Ascending aorta (tissue), 2 donors: ENCODE data around the gene ABL1. TPM values are rescaled to one million over a fixed set of nuclear protein-coding genes. Genes with fewer than 3 reads are reported as not detected.

ENCODE experiments used
- DNase-seq, 2 donors: peaks; one replicate each; pipeline ENCODE4 v3.0.0-alpha.2; 2019; ENCODE audit warnings: low spot score in 2 of 2
- H3K27ac ChIP-seq, 2 donors: fragments of 200-600 bp; sonication (generic); one replicate each; pipeline ENCODE4 v1.5.1; 2016 to 2017; ENCODE audit warnings: mild to moderate bottlenecking in 1 of 2
- H3K27me3 ChIP-seq: fragments of 200-600 bp; sonication (generic); one replicate; pipeline ENCODE4 v1.5.1; 2017
- H3K36me3 ChIP-seq, 2 donors: fragments of 200-600 bp; sonication (generic); one replicate each; pipeline ENCODE4 v1.5.1; 2016
- H3K4me1 ChIP-seq, 2 donors: fragments of 200-600 bp; sonication (generic); one replicate each; pipeline ENCODE4 v1.5.1; 2016 to 2017; ENCODE audit warnings: mild to moderate bottlenecking in 1 of 2
- H3K4me3 ChIP-seq, 2 donors: fragments of 200-600 bp; sonication (generic); one replicate each; pipeline ENCODE4 v1.5.1; 2016 to 2017; ENCODE audit warnings: mild to moderate bottlenecking in 1 of 2
- H3K9me3 ChIP-seq, 2 donors: fragments of 200-600 bp; sonication (generic); one replicate each; pipeline ENCODE4 v1.5.1; 2016
- intact Hi-C: fragments of 100-400 bp; cut with DNase I; formaldehyde crosslinking; loops from one replicate; pipeline ENCODE4 v1.15.1; 2023
- total RNA-seq: library from RNA; depleted of rRNA; stranded (reverse); fragments of >200 nt; gene quantifications from one replicate; pipeline ENCODE4 v1.1.0, GENCODE V29; 2016
- TF ChIP-seq, protein P1 (sequence below), 3 experiments: fragments of 200-600 bp in 2 of 3; fragments of 450-650 bp in 1 of 3; sonication (generic) in 2 of 3; IDR thresholded peaks; one replicate each; pipeline ENCODE4 v1.5.1; 2016 to 2019; ENCODE audit warnings: antibody characterized with exemption in 3 of 3, mild to moderate bottlenecking in 1 of 3, moderate library complexity in 1 of 3

Gene ABL1
- total RNA-seq, 1 donor from 2014 or later, result 99.1 TPM

DNA sequence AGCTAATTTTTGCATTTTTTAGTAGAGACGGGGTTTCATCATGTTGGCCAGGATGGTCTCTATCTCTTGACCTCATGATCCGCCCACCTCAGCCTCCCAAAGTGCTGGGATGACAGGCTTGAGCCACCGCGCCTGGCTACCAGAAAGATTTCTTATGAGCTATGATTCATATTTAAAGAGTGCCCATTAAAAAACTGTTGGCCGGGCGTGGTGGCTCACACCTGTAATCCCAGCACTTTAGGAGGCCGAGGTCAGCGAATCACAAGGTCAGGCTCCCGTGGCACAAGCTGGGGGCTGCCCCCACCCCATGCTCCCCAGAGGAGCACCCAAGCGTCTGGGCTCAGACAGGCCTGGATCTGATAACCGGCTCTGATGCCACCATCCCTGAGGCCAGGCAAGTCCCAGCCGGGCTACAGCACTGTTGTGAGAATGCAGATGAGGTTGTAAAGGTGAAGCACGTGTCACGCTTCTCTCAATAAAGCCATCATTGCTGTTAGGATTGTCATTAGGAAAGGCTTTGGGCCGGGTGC lies 47.7 kb downstream of the ABL1 start:
- no peak overlapping the region for H3K4me3 ChIP-seq
- no peaks in the 10 kb centered on the region for H3K27me3 ChIP-seq
- no peak overlapping the region for H3K27ac ChIP-seq
- peaks cover 0 to 6% of the 10 kb centered on the region in 2 donors for H3K4me1 ChIP-seq
- intact Hi-C loops, result no loop called here
- peaks cover 94 to 97% of the 10 kb centered on the region in 2 donors for H3K36me3 ChIP-seq
- no peaks in the 10 kb centered on the region for H3K9me3 ChIP-seq
- TF ChIP-seq, protein P1, sequence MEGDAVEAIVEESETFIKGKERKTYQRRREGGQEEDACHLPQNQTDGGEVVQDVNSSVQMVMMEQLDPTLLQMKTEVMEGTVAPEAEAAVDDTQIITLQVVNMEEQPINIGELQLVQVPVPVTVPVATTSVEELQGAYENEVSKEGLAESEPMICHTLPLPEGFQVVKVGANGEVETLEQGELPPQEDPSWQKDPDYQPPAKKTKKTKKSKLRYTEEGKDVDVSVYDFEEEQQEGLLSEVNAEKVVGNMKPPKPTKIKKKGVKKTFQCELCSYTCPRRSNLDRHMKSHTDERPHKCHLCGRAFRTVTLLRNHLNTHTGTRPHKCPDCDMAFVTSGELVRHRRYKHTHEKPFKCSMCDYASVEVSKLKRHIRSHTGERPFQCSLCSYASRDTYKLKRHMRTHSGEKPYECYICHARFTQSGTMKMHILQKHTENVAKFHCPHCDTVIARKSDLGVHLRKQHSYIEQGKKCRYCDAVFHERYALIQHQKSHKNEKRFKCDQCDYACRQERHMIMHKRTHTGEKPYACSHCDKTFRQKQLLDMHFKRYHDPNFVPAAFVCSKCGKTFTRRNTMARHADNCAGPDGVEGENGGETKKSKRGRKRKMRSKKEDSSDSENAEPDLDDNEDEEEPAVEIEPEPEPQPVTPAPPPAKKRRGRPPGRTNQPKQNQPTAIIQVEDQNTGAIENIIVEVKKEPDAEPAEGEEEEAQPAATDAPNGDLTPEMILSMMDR (IDR thresholded peaks at IDR 0.05), result no peak
- DNase-seq, result no peak

DNA sequence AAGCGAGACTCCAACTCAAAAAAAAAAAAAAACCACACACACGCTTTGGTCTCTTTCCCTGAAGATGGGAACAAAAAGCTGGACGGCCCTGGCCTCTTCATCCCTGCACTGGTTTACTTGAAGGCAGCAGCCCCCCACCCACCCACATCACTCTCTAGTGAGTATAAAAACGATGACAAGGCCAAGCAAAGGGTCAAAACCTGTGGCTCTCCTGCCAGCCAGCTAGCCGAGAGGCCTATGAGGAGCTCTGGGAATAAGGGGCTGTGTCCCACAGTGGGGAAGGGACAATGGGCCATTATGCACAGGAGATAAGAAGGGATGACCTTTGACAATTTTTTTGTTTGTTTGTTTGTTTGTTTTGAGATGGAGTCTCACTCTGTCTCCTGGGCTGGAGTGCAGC lies 48.4 kb downstream of the ABL1 start:
- Histone ChIP-seq H3K4me1 (peaks cover 0 to 6% of the 10 kb centered on the region in 2 donors), H3K27me3 (no peaks in the 10 kb centered on the region), H3K4me3 (no peak overlapping the region), H3K9me3 (no peaks in the 10 kb centered on the region), H3K36me3 (peaks cover 94 to 99% of the 10 kb centered on the region in 2 donors), H3K27ac (no peak overlapping the region)
- DNase-seq, result no peak
- intact Hi-C loops, result no loop called here
- TF ChIP-seq, protein P1 (IDR thresholded peaks at IDR 0.05), result no peak

DNA sequence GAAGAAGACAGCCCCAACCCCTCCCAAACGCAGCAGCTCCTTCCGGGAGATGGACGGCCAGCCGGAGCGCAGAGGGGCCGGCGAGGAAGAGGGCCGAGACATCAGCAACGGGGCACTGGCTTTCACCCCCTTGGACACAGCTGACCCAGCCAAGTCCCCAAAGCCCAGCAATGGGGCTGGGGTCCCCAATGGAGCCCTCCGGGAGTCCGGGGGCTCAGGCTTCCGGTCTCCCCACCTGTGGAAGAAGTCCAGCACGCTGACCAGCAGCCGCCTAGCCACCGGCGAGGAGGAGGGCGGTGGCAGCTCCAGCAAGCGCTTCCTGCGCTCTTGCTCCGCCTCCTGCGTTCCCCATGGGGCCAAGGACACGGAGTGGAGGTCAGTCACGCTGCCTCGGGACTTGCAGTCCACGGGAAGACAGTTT lies 49.1 kb downstream of the ABL1 start:
- TF ChIP-seq, protein P1 (IDR thresholded peaks at IDR 0.05), result no peak
- Histone ChIP-seq H3K4me3 (no peak overlapping the region), H3K27ac (no peak overlapping the region), H3K4me1 (peaks cover 0 to 6% of the 10 kb centered on the region in 2 donors), H3K9me3 (no peaks in the 10 kb centered on the region), H3K27me3 (no peaks in the 10 kb centered on the region), H3K36me3 (peaks cover 94 to 99% of the 10 kb centered on the region in 2 donors)
- DNase-seq, result no peak
- intact Hi-C loops, result no loop called here

DNA sequence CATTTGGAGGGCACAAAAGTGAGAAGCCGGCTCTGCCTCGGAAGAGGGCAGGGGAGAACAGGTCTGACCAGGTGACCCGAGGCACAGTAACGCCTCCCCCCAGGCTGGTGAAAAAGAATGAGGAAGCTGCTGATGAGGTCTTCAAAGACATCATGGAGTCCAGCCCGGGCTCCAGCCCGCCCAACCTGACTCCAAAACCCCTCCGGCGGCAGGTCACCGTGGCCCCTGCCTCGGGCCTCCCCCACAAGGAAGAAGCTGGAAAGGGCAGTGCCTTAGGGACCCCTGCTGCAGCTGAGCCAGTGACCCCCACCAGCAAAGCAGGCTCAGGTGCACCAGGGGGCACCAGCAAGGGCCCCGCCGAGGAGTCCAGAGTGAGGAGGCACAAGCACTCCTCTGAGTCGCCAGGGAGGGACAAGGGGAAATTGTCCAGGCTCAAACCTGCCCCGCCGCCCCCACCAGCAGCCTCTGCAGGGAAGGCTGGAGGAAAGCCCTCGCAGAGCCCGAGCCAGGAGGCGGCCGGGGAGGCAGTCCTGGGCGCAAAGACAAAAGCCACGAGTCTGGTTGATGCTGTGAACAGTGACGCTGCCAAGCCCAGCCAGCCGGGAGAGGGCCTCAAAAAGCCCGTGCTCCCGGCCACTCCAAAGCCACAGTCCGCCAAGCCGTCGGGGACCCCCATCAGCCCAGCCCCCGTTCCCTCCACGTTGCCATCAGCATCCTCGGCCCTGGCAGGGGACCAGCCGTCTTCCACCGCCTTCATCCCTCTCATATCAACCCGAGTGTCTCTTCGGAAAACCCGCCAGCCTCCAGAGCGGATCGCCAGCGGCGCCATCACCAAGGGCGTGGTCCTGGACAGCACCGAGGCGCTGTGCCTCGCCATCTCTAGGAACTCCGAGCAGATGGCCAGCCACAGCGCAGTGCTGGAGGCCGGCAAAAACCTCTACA lies 49.8 kb downstream of the ABL1 start:
- intact Hi-C loops, result no loop called here
- Histone ChIP-seq H3K27ac (no peak overlapping the region), H3K9me3 (no peaks in the 10 kb centered on the region), H3K4me1 (peaks cover 0 to 6% of the 10 kb centered on the region in 2 donors), H3K36me3 (peaks cover 92 to 97% of the 10 kb centered on the region in 2 donors), H3K27me3 (no peaks in the 10 kb centered on the region), H3K4me3 (no peak overlapping the region)
- TF ChIP-seq, protein P1 (IDR thresholded peaks at IDR 0.05), result no peak
- DNase-seq, result no peak

DNA sequence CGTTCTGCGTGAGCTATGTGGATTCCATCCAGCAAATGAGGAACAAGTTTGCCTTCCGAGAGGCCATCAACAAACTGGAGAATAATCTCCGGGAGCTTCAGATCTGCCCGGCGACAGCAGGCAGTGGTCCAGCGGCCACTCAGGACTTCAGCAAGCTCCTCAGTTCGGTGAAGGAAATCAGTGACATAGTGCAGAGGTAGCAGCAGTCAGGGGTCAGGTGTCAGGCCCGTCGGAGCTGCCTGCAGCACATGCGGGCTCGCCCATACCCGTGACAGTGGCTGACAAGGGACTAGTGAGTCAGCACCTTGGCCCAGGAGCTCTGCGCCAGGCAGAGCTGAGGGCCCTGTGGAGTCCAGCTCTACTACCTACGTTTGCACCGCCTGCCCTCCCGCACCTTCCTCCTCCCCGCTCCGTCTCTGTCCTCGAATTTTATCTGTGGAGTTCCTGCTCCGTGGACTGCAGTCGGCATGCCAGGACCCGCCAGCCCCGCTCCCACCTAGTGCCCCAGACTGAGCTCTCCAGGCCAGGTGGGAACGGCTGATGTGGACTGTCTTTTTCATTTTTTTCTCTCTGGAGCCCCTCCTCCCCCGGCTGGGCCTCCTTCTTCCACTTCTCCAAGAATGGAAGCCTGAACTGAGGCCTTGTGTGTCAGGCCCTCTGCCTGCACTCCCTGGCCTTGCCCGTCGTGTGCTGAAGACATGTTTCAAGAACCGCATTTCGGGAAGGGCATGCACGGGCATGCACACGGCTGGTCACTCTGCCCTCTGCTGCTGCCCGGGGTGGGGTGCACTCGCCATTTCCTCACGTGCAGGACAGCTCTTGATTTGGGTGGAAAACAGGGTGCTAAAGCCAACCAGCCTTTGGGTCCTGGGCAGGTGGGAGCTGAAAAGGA lies 50.7 kb downstream of the ABL1 start:
- Histone ChIP-seq H3K4me1 (peaks cover 0 to 6% of the 10 kb centered on the region in 2 donors), H3K27me3 (no peaks in the 10 kb centered on the region), H3K4me3 (no peak overlapping the region), H3K9me3 (no peaks in the 10 kb centered on the region), H3K36me3 (peaks cover 92 to 97% of the 10 kb centered on the region in 2 donors), H3K27ac (no peak overlapping the region)
- intact Hi-C loops, result no loop called here
- DNase-seq, result no peak
- TF ChIP-seq, protein P1 (IDR thresholded peaks at IDR 0.05), result no peak
